H9 (cell line): ENCODE measurements around the gene ATG101. TPM values are rescaled to one million over a fixed set of nuclear protein-coding genes. Genes with fewer than 3 reads are reported as not detected.

ENCODE experiments used
- DNase-seq: peaks from one replicate; pipeline ENCODE4 v3.0.0-alpha.2; 2017
- H2AFZ ChIP-seq: one replicate; pipeline ENCODE4 v1.6.1; 2013; ENCODE audit warnings: mild to moderate bottlenecking, low read length, control low read depth, moderate library complexity
- H2AK5ac ChIP-seq: 2 replicates; pipeline ENCODE4 v1.6.1; 2013; ENCODE audit warnings: low read length, control low read depth, mixed read lengths; ENCODE audit not compliant: insufficient read length
- H2BK120ac ChIP-seq: one replicate; pipeline ENCODE4 v1.6.1; 2013; ENCODE audit warnings: low read depth, mild to moderate bottlenecking, low read length, control low read depth, inconsistent platforms; ENCODE audit not compliant: poor library complexity, severe bottlenecking
- H2BK12ac ChIP-seq: 2 replicates; pipeline ENCODE4 v1.6.1; 2013; ENCODE audit warnings: low read length, control low read depth, mixed read lengths, low read depth; ENCODE audit not compliant: insufficient read length
- H2BK15ac ChIP-seq: 2 replicates; pipeline ENCODE4 v1.6.1; 2013; ENCODE audit warnings: low read depth, low read length, control low read depth
- H2BK20ac ChIP-seq: one replicate; pipeline ENCODE4 v1.6.1; 2013; ENCODE audit warnings: low read depth, mild to moderate bottlenecking, low read length, control low read depth, inconsistent platforms; ENCODE audit not compliant: poor library complexity, severe bottlenecking
- H2BK5ac ChIP-seq: 2 replicates; pipeline ENCODE4 v1.6.1; 2013; ENCODE audit warnings: low read length, control low read depth, mixed read lengths; ENCODE audit not compliant: insufficient read length
- H3K14ac ChIP-seq: 2 replicates; pipeline ENCODE4 v1.6.1; 2013; ENCODE audit warnings: low read length, control low read depth; ENCODE audit not compliant: insufficient read depth
- H3K18ac ChIP-seq: 2 replicates; pipeline ENCODE4 v1.6.1; 2013; ENCODE audit warnings: low read depth, mild to moderate bottlenecking, mixed read lengths, low read length, control low read depth; ENCODE audit not compliant: insufficient read length
- H3K23ac ChIP-seq: 2 replicates; pipeline ENCODE4 v1.6.1; 2013; ENCODE audit warnings: low read length, control low read depth, mixed read lengths, low read depth; ENCODE audit not compliant: insufficient read length
- H3K23me2 ChIP-seq: 2 replicates; pipeline ENCODE4 v1.6.1; 2013; ENCODE audit warnings: low read depth, mild to moderate bottlenecking, mixed read lengths, low read length, control low read depth; ENCODE audit not compliant: insufficient read length, poor library complexity, severe bottlenecking
- H3K27ac ChIP-seq: 2 replicates; pipeline ENCODE4 v1.5.1; 2013; ENCODE audit warnings: low read length, control low read depth, mixed read lengths, low read depth; ENCODE audit not compliant: insufficient read length
- H3K27me3 ChIP-seq: 2 replicates; pipeline ENCODE4 v1.6.1; 2013; ENCODE audit warnings: low read length, control low read depth, inconsistent platforms; ENCODE audit not compliant: insufficient read depth
- H3K4ac ChIP-seq: 2 replicates; pipeline ENCODE4 v1.6.1; 2013; ENCODE audit warnings: low read depth, mild to moderate bottlenecking, control low read depth, inconsistent platforms, low read length, moderate library complexity
- H3K4me1 ChIP-seq: 2 replicates; pipeline ENCODE4 v1.6.1; 2013; ENCODE audit warnings: low read length, control low read depth, inconsistent platforms; ENCODE audit not compliant: insufficient read depth
- H3K4me2 ChIP-seq: 2 replicates; pipeline ENCODE4 v1.6.1; 2013; ENCODE audit warnings: low read length, control low read depth, mixed read lengths; ENCODE audit not compliant: insufficient read length, insufficient read depth
- H3K56ac ChIP-seq: 2 replicates; pipeline ENCODE4 v1.6.1; 2013; ENCODE audit warnings: low read depth, mild to moderate bottlenecking, mixed read lengths, low read length, control low read depth; ENCODE audit not compliant: insufficient read length
- H3K79me1 ChIP-seq: 2 replicates; pipeline ENCODE4 v1.6.1; 2013; ENCODE audit warnings: low read depth, mild to moderate bottlenecking, moderate library complexity, low read length, control low read depth, inconsistent platforms; ENCODE audit not compliant: insufficient read depth, poor library complexity, severe bottlenecking
- H3K79me2 ChIP-seq: 2 replicates; pipeline ENCODE4 v1.6.1; 2013; ENCODE audit warnings: low read length, control low read depth, inconsistent platforms; ENCODE audit not compliant: insufficient read depth
- H3K9ac ChIP-seq: 2 replicates; pipeline ENCODE4 v1.6.1; 2013; ENCODE audit warnings: low read length, control low read depth, mixed read lengths; ENCODE audit not compliant: insufficient read length; ENCODE audit errors: extremely low read depth
- H3K9me3 ChIP-seq: one replicate; pipeline ENCODE4 v1.6.1; 2013; ENCODE audit warnings: low read depth, low read length, inconsistent platforms; ENCODE audit not compliant: control insufficient read depth
- H3T11ph ChIP-seq: one replicate; pipeline ENCODE4 v1.6.1; 2013; ENCODE audit warnings: mild to moderate bottlenecking, low read length, control low read depth, inconsistent platforms
- H4K20me1 ChIP-seq: one replicate; pipeline ENCODE4 v1.6.1; 2013; ENCODE audit not compliant: control insufficient read depth, insufficient read length, insufficient read depth
- H4K5ac ChIP-seq: 2 replicates; pipeline ENCODE4 v1.6.1; 2013; ENCODE audit warnings: low read depth, mild to moderate bottlenecking, mixed read lengths, low read length, control low read depth; ENCODE audit not compliant: insufficient read length
- H4K8ac ChIP-seq: replicated peaks from 2 replicates; pipeline ENCODE4 v1.6.1; 2013; ENCODE audit warnings: low read length, control low read depth, mixed read lengths, low read depth; ENCODE audit not compliant: insufficient read length
- H4K91ac ChIP-seq: 2 replicates; pipeline ENCODE4 v1.6.1; 2013; ENCODE audit warnings: low read depth, mild to moderate bottlenecking, moderate library complexity, mixed read lengths, low read length, control low read depth; ENCODE audit not compliant: insufficient read length
- H3K27ac Mint-ChIP-seq, 3 experiments: 2 replicates in 2 of 3; 3 replicates in 1 of 3; pipeline ENCODE4 v1.8.0; 2020 to 2021; ENCODE audit warnings: mixed read lengths in 3 of 3, mild to moderate bottlenecking in 1 of 3, moderate library complexity in 1 of 3
- H3K27me3 Mint-ChIP-seq: 2 replicates; pipeline ENCODE4 v1.8.0; 2021; ENCODE audit warnings: low read depth, mild to moderate bottlenecking, moderate library complexity, mixed read lengths
- H3K36me3 Mint-ChIP-seq, 3 experiments: 2 replicates in 2 of 3; 3 replicates in 1 of 3; pipeline ENCODE4 v1.8.0; 2020 to 2021; ENCODE audit warnings: low read depth in 3 of 3, mixed read lengths in 3 of 3; ENCODE audit not compliant: insufficient read depth in 1 of 3
- H3K4me1 Mint-ChIP-seq, 2 experiments: 2 replicates each; pipeline ENCODE4 v1.8.0; 2020; ENCODE audit warnings: mixed read lengths in 2 of 2
- H3K4me3 Mint-ChIP-seq, 2 experiments: 2 replicates in 1 of 2; 3 replicates in 1 of 2; pipeline ENCODE4 v1.8.0; 2020 to 2021; ENCODE audit warnings: mild to moderate bottlenecking in 2 of 2, mixed read lengths in 2 of 2, moderate library complexity in 1 of 2
- H3K9me3 Mint-ChIP-seq, 2 experiments: 2 replicates in 1 of 2; 3 replicates in 1 of 2; pipeline ENCODE4 v1.8.0; 2020; ENCODE audit warnings: mild to moderate bottlenecking in 2 of 2, mixed read lengths in 2 of 2, moderate library complexity in 1 of 2
- CTCF ChIP-seq: fragments of 200-600 bp; sonication (generic); conservative IDR thresholded peaks from 3 replicates; pipeline ENCODE4 v1.8.0; 2021; ENCODE audit warnings: antibody characterized with exemption, mild to moderate bottlenecking
- WGBS: extraction: QIAGEN DNeasy Blood & Tissue Kit; methylation state at CpG from one replicate; pipeline ENCODE4 v1.1.7; 2013; ENCODE audit warnings: missing lambda C conversion rate, low lambda C conversion rate, mixed read lengths; ENCODE audit not compliant: insufficient read length; ENCODE audit errors: extremely low coverage; 5-methylcytosine and 5-hydroxymethylcytosine counted together
- total RNA-seq: library from RNA; stranded (reverse); gene quantifications from 2 replicates; pipeline ENCODE4 v1.2.1, GENCODE V29; 2021

The ATG101 gene
- total RNA-seq, 1 experiment from 2014 or later, result 58.3 TPM

DNA sequence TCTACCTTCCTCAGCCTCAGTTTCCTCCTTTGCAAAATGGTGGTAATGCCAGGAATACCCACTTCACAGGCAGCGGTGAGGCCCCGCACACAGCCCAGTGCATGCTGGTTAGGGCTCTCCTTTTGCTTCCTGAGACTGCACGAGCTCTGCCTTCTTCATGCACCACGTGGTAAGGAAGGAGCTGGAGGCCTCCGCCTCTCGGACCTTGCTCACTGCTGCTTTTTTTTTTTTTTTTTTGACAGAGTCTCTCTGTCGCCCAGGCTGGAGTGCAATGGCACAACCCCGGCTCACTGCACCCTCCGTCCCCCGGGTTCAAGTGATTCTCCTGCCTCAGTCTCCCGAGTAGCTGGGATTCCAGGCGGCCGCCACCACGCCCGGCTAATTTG lies 44.9 kb upstream of the ATG101 start:
- Mint-ChIP-seq H3K4me3 (peak overlapping the region in 1 of 2 experiments; percentile 37; a peak in 1 of 5 replicates), H3K4me1 (peaks cover 28 to 41% of the 10 kb centered on the region in 2 experiments), H3K36me3 (no peaks in the 10 kb centered on the region; a peak in 1 of 7 replicates), H3K27me3 (peaks cover 55% of the 10 kb centered on the region), H3K9me3 (no peaks in the 10 kb centered on the region; a peak in 1 of 5 replicates), H3K27ac (no peak overlapping the region)
- Histone ChIP-seq H3K4ac (no peak overlapping the region), H4K8ac (no peak overlapping the region), H4K91ac (no peak overlapping the region), H2BK20ac (no peak overlapping the region), H2BK120ac (no peak overlapping the region), H3K4me2 (no peak overlapping the region), H2BK15ac (no peak overlapping the region), H3K23ac (no peak overlapping the region), H3K18ac (no peak overlapping the region), H2BK12ac (no peak overlapping the region), H4K20me1 (no peaks in the 10 kb centered on the region), H2BK5ac (no peak overlapping the region), H3K9me3 (no peaks in the 10 kb centered on the region), H3K4me1 (peaks cover 5% of the 10 kb centered on the region), H3K79me1 (no peaks in the 10 kb centered on the region), H3K27ac (no peak overlapping the region), H4K5ac (no peak overlapping the region), H2AFZ (no peak overlapping the region), H3K9ac (no peak overlapping the region), H3K14ac (no peak overlapping the region), H2AK5ac (no peak overlapping the region), H3K79me2 (no peaks in the 10 kb centered on the region), H3T11ph (no peak overlapping the region), H3K27me3 (peaks cover 5% of the 10 kb centered on the region; the same call in 1 of the 2 replicates), H3K56ac (no peak overlapping the region), H3K23me2 (peaks cover 16% of the 10 kb centered on the region)
- TF ChIP-seq CTCF, result no peak
- whole genome bisulfite sequencing, result no CpG with 5 or more reads among the region's 15 CpGs
- no peak for DNase-seq
